Hepatocyte (in vitro differentiated cells): ENCODE data around the gene MAD1L1. TPM values are rescaled to one million over a fixed set of nuclear protein-coding genes. Genes with fewer than 3 reads are reported as not detected.
A peak's percentile ranks its signal among the peaks of the same experiment; 100 is the strongest.

Experiments
- DNase-seq: peaks from one replicate; pipeline ENCODE4 v3.0.0-alpha.2; 2016; ENCODE audit warnings: low spot score
- H2AFZ ChIP-seq: fragments of 200-600 bp; sonication (generic); 2 replicates; pipeline ENCODE4 v1.6.0; 2016; ENCODE audit warnings: antibody characterized with exemption, mild to moderate bottlenecking
- H3K27ac ChIP-seq: fragments of 200-600 bp; sonication (generic); 2 replicates; pipeline ENCODE4 v1.5.1; 2016; ENCODE audit warnings: mild to moderate bottlenecking
- H3K27me3 ChIP-seq: fragments of 200-600 bp; sonication (generic); 2 replicates; pipeline ENCODE4 v1.6.1; 2016
- H3K36me3 ChIP-seq: fragments of 200-600 bp; sonication (generic); replicated peaks from 2 replicates; pipeline ENCODE4 v1.5.1; 2016; ENCODE audit warnings: low read depth; ENCODE audit not compliant: insufficient read depth
- H3K4me1 ChIP-seq: fragments of 200-600 bp; sonication (generic); 2 replicates; pipeline ENCODE4 v1.5.1; 2016; ENCODE audit warnings: mild to moderate bottlenecking, moderate library complexity; ENCODE audit not compliant: insufficient read depth
- H3K4me2 ChIP-seq: fragments of 200-600 bp; sonication (generic); 2 replicates; pipeline ENCODE4 v1.6.0; 2016
- H3K4me3 ChIP-seq: fragments of 200-600 bp; sonication (generic); 2 replicates; pipeline ENCODE4 v1.5.1; 2016; ENCODE audit warnings: mild to moderate bottlenecking
- H3K79me2 ChIP-seq: fragments of 200-600 bp; sonication (generic); 2 replicates; pipeline ENCODE4 v1.6.0; 2017; ENCODE audit warnings: mild to moderate bottlenecking
- H3K9me2 ChIP-seq: fragments of 200-600 bp; sonication (generic); replicated peaks from 2 replicates; pipeline ENCODE4 v1.6.0; 2017; ENCODE audit warnings: mild to moderate bottlenecking; ENCODE audit not compliant: insufficient read depth
- H3K9me3 ChIP-seq: fragments of 200-600 bp; sonication (generic); 2 replicates; pipeline ENCODE4 v1.5.1; 2016; ENCODE audit warnings: low read depth, mild to moderate bottlenecking
- H4K20me1 ChIP-seq: fragments of 200-600 bp; sonication (generic); 2 replicates; pipeline ENCODE4 v1.6.0; 2016; ENCODE audit warnings: mild to moderate bottlenecking; ENCODE audit not compliant: insufficient read depth, poor library complexity, severe bottlenecking
- CTCF ChIP-seq: fragments of 200-600 bp; sonication (generic); IDR thresholded peaks from 2 replicates; pipeline ENCODE4 v1.5.1; 2016; ENCODE audit warnings: antibody characterized with exemption, mild to moderate bottlenecking; ENCODE audit not compliant: poor library complexity
- EZH2 ChIP-seq: fragments of 200-600 bp; sonication (generic); IDR thresholded peaks from 2 replicates; pipeline ENCODE4 v1.6.1; 2016; ENCODE audit warnings: antibody characterized with exemption, mild to moderate bottlenecking, borderline replicate concordance
- EZH2phosphoT487 ChIP-seq: fragments of 200-600 bp; sonication (generic); IDR thresholded peaks from one replicate; pipeline ENCODE4 v1.6.1; 2018; ENCODE audit warnings: antibody characterized with exemption, mild to moderate bottlenecking, low read depth, moderate library complexity; ENCODE audit not compliant: unreplicated experiment, severe bottlenecking
- WGBS: methylation state at CpG from one replicate; pipeline ENCODE4 v1.1.6; 2016; ENCODE audit warnings: low lambda C conversion rate; ENCODE audit errors: missing lambda C conversion rate; 5-methylcytosine and 5-hydroxymethylcytosine counted together
- polyA plus RNA-seq: library from polyadenylated mRNA; unstranded; fragments of >200 nt; fragmentation: Nextera tagmentation; extraction: Ambion mirVana; gene quantifications from 2 replicates; pipeline ENCODE4 v1.2.1, GENCODE V29; 2016
- total RNA-seq: library from RNA; depleted of rRNA; stranded (reverse); fragments of >200 nt; gene quantifications from 2 replicates; pipeline ENCODE4 v1.2.3, GENCODE V29; 2014

MAD1L1 gene
- total and polyA plus RNA-seq, 2 experiments from 2014 or later: 30.7 to 31.0 TPM

GRCh38 chr7:2090526-2091520, 141.9 kb downstream of the MAD1L1 start:
- Histone ChIP-seq H3K4me1 (no peaks in the 10 kb centered on the region), H4K20me1 (no peaks in the 10 kb centered on the region), H3K9me3 (no peaks in the 10 kb centered on the region), H3K4me3 (no peak overlapping the region), H3K36me3 (no peaks in the 10 kb centered on the region), H3K27ac (no peak overlapping the region), H3K79me2 (no peaks in the 10 kb centered on the region), H3K27me3 (no peaks in the 10 kb centered on the region), H3K4me2 (no peak overlapping the region), H3K9me2 (no peaks in the 10 kb centered on the region), H2AFZ (no peak overlapping the region)
- 93% methylated on average over 29 of the region's 29 CpGs for WGBS
- TF ChIP-seq EZH2phosphoT487 (no peak), CTCF (no peak), EZH2 (no peak)
- peak; percentile 29 for DNase-seq

GRCh38 chr7:2088801-2089200, 143.9 kb downstream of the MAD1L1 start:
- Histone ChIP-seq H2AFZ (no peak overlapping the region), H3K27me3 (no peaks in the 10 kb centered on the region)
- TF ChIP-seq EZH2: no peak
- no peak for TF ChIP-seq CTCF
- TF ChIP-seq EZH2phosphoT487: no peak

DNA sequence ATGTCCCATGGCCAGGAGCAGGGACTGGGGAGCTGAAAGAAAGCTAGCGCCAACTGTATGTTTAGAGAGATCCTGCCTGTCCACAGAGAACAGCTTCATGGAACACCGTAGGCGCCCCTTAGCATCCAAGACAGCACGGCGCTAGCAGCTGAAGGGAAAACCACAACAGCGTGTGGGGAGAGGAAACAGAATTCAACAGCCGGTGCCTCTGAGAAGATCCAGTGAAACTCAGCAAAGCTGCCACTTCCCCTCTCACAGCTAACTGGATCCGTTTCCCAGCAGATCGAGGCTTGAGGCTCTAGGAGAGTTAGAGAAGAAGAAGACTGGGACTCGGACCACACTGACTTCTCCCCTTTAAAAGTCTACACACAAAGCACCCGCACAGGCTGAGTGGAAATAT, 145.0 kb downstream of the MAD1L1 start:
- no peaks in the 10 kb centered on the region for H3K27me3 ChIP-seq
- H3K79me2 ChIP-seq: no peaks in the 10 kb centered on the region
- no peak for DNase-seq
- no peaks in the 10 kb centered on the region for H3K4me1 ChIP-seq
- H3K9me2 ChIP-seq: no peaks in the 10 kb centered on the region
- no peaks in the 10 kb centered on the region for H3K9me3 ChIP-seq
- H4K20me1 ChIP-seq: no peaks in the 10 kb centered on the region
- TF ChIP-seq EZH2 (no peak), EZH2phosphoT487 (no peak), CTCF (no peak)
- no peak overlapping the region for H3K27ac ChIP-seq
- no peak overlapping the region for H3K4me2 ChIP-seq
- H3K36me3 ChIP-seq: no peaks in the 10 kb centered on the region
- WGBS: 85% methylated on average over 11 of the region's 11 CpGs
- no peak overlapping the region for H2AFZ ChIP-seq
- no peak overlapping the region for H3K4me3 ChIP-seq

More at GRCh38 chr7:2088801-2089200, 143.9 kb downstream of the MAD1L1 start:
- H3K4me3 ChIP-seq: no peak overlapping the region
- no peaks in the 10 kb centered on the region for H4K20me1 ChIP-seq
- no peak for DNase-seq
- no peaks in the 10 kb centered on the region for H3K79me2 ChIP-seq
- H3K9me2 ChIP-seq: no peaks in the 10 kb centered on the region
- no peak overlapping the region for H3K4me2 ChIP-seq
- WGBS: 96% methylated on average over 15 of the region's 15 CpGs
- no peaks in the 10 kb centered on the region for H3K36me3 ChIP-seq
- H3K9me3 ChIP-seq: no peaks in the 10 kb centered on the region
- H3K4me1 ChIP-seq: no peaks in the 10 kb centered on the region
- no peak overlapping the region for H3K27ac ChIP-seq
